ENCODE measurements around the gene WDR88. TPM values are rescaled to one million over a fixed set of nuclear protein-coding genes. Genes with fewer than 3 reads are reported as not detected.

Gene WDR88
- total and polyA plus RNA-seq, 2 of the 8 experiments (the other 6 are each of a cell fraction or from before 2014, with no cell fraction given), result not detected

GRCh38 chr19:33219261-33219815 lies 87.4 kb downstream of the WDR88 start:
- Histone ChIP-seq H2BK15ac (ENCODE audit: low read length) (no peak overlapping the region), H2BK5ac (ENCODE audit: low read depth, low read length) (no peak overlapping the region), H3K4me1 (replicated peaks in 1 of 4; ENCODE audit: control insufficient read depth in 3 of 4, insufficient read depth in 4 of 4, low read length in 3 of 4) (peaks cover 0 to 2% (median under 1%) of the 10 kb centered on the region in 4 experiments; a peak in 2 of 7 replicates), H4K91ac (replicated peaks; ENCODE audit: insufficient read length, low read length) (no peak overlapping the region), H2AK5ac (ENCODE audit: low read depth, low read length) (no peak overlapping the region), H3K79me1 (ENCODE audit: low read depth, low read length) (no peaks in the 10 kb centered on the region), H2BK120ac (replicated peaks; ENCODE audit: low read depth, low read length) (no peak overlapping the region), H3K4ac (replicated peaks; ENCODE audit: insufficient read length, low read depth, low read length) (no peak overlapping the region), H3K27ac (ENCODE audit: low read depth, low read length) (no peak overlapping the region; the same call in 1 of the 2 replicates), H3K4me2 (ENCODE audit: insufficient read depth in 1 of 2, low read depth in 2 of 2, low read length in 2 of 2) (no peak overlapping the region), H3K23me2 (ENCODE audit: low read depth, low read length) (no peaks in the 10 kb centered on the region), H3K79me2 (ENCODE audit: control insufficient read depth in 1 of 2, insufficient read depth in 2 of 2, low read length in 2 of 2) (no peaks in the 10 kb centered on the region), H4K20me1 (replicated peaks in 1 of 2; ENCODE audit: control insufficient read depth in 1 of 2, insufficient read depth in 2 of 2, low read length in 2 of 2) (peaks cover 0 to 2% of the 10 kb centered on the region in 2 experiments), H3K9me3 (ENCODE audit: insufficient read depth in 2 of 2, low read depth in 1 of 2, low read length in 1 of 2) (no peaks in the 10 kb centered on the region), H3K27me3 (replicated peaks in 1 of 4; ENCODE audit: control insufficient read depth in 3 of 4, extremely low read depth in 1 of 4, insufficient read depth in 3 of 4, low read length in 3 of 4) (peaks cover 0 to 5% (median 3%) of the 10 kb centered on the region in 4 experiments; a peak in 5 of 7 replicates), H4K5ac (ENCODE audit: insufficient read length, low read depth, low read length) (no peak overlapping the region), H4K8ac (ENCODE audit: extremely low read depth, insufficient read depth, low read length) (no peak overlapping the region), H3K18ac (ENCODE audit: extremely low read depth, low read length) (no peak overlapping the region), H3K23ac (ENCODE audit: insufficient read length) (no peak overlapping the region), H3K4me3 (ENCODE audit: extremely low read depth in 1 of 4, insufficient read depth in 2 of 4, low read depth in 3 of 4, low read length in 4 of 4) (no peak overlapping the region), H3K14ac (ENCODE audit: insufficient read length) (no peak overlapping the region), H2AFZ (ENCODE audit: low read length) (no peak overlapping the region), H3K9ac (replicated peaks in 1 of 4; ENCODE audit: extremely low read depth in 1 of 4, low read depth in 3 of 4, low read length in 3 of 4) (no peak overlapping the region), H3K56ac (replicated peaks; ENCODE audit: insufficient read length, low read depth, low read length) (no peak overlapping the region), H3K36me3 (ENCODE audit: control insufficient read depth in 2 of 4, insufficient read depth in 4 of 4, low read length in 3 of 4) (no peaks in the 10 kb centered on the region), H2BK12ac (ENCODE audit: low read depth, low read length) (no peak overlapping the region), H2BK20ac (ENCODE audit: low read length) (no peak overlapping the region)
- FAIRE-seq (no peak), DNase-seq (ENCODE audit: low read depth in 1 of 2, low spot score in 2 of 2) (peak in 1 of 2 experiments; percentile 78)
- WGBS, 2 experiments (ENCODE audit: extremely low coverage in 1 of 2, insufficient coverage in 1 of 2, insufficient read length in 1 of 2, insufficient replicate concordance in 2 of 2, low coverage in 1 of 2, low lambda C conversion rate in 2 of 2, missing lambda C conversion rate in 1 of 2), result 85% methylated on average over 12 of the region's 12 CpGs; no CpG with 5 or more reads in 1 of the 2 experiments
- ChIA-PET CTCF (ENCODE audit: partially characterized antibody) (interaction anchor here (0.7 to 1.7 kb wide), 5 partner anchors 8 to 273 kb away, joined by 3 to 4 read pairs (median 3); no protein-coding TSS in a partner anchor), POLR2A (ENCODE audit: partially characterized antibody) (interaction anchor here (0.8 kb wide), 1 partner anchor 155 kb away, joined by 3 read pairs; no protein-coding TSS in a partner anchor)
- TF ChIP-seq EP300 (IDR thresholded peaks at IDR 0.05; ENCODE audit: borderline replicate concordance in 1 of 2, low read depth in 2 of 2, low read length in 2 of 2), result no peak
- no peak for TF ChIP-seq RFX5 (IDR thresholded peaks at IDR 0.05; ENCODE audit: borderline replicate concordance, low read depth, low read length)
- no peak for TF ChIP-seq TEAD4 (IDR thresholded peaks at IDR 0.05; ENCODE audit: low read depth, low read length)
- no peak for TF ChIP-seq SIX5 (IDR thresholded peaks at IDR 0.05; ENCODE audit: low read depth, low read length)
- no peak for TF ChIP-seq TCF12 (IDR thresholded peaks at IDR 0.05; ENCODE audit: low read depth, low read length)

Data from H1 (cell line).